ENCODE results near the gene YKT6.
"Not testable (repeated sequence)": the region's sequence is repeated elsewhere in the genome, so short reads cannot be mapped to it uniquely, and the experiment has no call there.

Gene YKT6

DNA sequence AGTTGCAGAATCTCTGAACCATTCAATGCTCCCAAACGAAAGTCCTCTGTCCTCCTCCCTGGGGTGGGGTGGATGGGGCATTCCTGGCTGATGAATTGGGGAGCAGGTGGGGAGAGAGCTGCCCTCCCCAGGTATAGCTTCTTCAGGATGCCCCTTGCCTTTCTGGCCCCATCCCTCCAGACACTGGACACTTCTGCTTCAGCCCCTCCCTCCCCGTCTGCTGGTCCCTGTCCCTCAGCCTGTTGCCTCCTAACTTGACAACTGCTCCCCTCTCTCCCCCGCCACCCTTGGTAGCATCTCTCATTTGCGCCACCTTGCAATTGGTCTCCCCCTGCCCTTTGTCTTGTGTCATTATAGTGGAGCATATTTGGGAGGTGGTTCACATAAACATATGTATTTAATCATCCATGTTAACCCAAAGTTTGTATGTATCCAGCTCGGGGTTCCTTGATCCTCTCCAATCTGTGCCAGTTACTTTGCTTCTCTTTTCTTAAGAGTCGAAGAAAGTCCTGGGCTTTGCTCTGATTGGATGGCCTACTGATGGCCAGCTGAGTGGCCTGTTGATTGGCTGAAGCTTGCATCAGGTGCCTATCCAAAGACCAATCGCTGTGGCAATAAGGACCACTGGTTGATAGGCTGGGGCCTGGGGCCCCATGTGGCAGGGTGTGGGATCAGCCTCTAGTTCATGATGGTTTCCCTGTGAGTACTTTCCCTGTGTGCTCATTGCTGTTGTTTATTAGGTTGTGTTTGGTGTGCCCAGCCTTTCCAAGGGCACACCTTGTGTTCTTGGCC lies 7.6 kb upstream of the YKT6 start:
- DNase-seq (ENCODE audit: low read depth in 2 of 2) = no peak

DNA sequence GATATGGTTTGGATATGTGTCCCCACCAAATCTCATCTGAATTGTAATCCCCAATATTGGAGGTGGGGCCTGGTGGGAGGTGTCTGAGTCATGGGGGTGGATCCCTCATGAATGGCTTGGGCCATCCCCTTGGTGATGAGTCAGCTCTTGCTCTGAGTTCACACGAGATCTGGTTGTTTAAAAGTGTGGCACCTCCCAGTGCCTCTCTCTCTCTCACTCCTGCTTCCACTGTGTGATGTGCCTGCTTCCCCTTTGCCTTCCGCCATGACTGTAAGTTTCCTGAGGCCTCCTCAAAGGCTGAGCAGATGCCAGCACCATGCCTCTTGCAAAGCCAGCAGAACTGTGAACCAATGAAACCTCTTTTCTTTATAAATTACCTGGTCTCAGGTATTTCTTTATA lies 6.7 kb upstream of the YKT6 start:
- DNase-seq (ENCODE audit: low read depth in 2 of 2) = peak; percentile 18 to 25

DNA sequence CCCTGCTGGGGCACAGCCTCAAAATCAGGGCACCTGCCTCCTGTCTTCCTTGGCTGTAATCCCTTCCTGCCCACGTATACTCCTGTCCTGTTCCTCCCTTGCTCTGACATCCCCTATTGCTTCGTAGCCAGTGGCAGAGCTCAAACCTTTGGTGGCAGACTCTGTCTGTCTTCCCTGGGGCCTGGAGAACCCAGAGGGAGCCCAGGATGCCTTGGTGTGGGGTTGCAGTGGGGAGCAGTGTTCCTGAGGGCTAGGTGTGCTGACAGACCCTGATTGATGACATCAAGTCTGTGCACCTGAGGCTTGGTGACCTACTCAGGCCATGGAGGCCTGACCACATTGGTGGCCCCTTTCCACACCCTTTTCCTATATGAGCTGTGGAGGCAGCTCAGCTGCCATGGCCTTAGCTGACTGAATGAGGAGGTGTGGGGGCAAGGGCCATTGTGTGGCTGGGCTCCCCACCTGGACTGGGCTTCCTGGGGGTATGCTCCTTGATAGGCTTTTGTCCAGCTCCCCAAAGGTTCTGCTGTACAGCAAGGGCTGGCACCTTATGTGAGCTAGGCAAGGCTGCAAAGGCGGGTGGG lies 6.1 kb upstream of the YKT6 start:
- DNase-seq (ENCODE audit: low read depth in 2 of 2) = no peak

DNA sequence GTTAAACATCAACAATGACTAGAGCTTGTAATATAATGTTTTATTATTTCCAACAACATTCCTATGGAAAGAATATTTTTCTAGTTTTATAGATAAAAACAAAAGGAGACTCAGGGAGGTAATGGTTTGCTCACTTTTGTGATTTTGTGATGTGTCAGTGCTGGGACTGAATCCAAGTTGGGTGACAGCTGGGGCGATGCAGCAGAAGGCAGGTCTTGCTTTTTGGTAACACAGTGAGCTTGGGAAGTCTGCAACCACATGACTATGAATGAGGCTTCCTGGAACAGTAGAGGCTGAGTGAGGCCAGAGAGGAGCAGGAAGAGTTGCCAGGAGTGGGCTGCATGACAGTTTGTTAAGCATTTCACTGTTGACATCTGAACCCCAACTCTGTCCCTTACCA lies 4.9 kb upstream of the YKT6 start:
- no peak for DNase-seq (ENCODE audit: low read depth in 2 of 2)

DNA sequence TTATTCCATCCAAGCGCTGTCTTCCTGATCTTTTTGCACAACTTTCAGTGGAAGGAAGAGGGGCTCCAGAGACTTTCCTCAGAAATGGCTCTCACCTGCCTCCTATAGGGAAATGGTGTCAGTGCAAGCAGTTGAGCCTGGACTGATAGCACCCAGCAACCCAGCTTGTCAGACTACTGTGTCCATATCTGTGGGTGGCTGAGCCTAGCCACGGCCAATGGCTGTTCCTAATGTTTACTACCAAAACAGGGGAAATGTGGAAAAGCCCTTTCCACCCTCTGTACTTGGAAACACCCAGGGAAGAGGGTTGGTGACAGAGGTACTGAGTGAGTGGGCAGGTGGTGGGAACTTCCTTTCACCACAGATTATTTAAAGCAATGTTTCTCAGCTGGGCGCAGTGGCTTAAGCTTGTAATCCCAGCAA lies 4.3 kb upstream of the YKT6 start:
- no peak for DNase-seq (ENCODE audit: low read depth in 2 of 2)

DNA sequence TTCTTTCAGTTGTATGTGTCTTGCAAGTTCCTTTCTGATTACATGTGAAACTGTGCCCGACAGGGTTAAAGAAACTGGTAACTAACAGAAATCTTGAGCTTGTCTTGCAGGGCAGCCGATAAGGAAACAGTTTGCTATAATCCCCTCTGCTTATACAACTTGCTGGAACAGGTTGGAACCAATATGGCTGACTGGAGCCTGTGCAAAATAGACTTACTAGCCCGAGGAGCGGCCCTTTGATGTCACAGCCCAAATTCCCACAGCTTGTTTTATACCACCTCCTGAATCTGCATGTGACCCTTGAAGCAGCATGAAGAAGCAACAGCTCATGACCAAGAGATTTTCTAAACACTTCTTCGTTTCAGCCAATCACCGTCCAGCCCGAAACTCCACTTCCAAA lies 3.3 kb upstream of the YKT6 start:
- no peak for DNase-seq (ENCODE audit: low read depth in 2 of 2)

DNA sequence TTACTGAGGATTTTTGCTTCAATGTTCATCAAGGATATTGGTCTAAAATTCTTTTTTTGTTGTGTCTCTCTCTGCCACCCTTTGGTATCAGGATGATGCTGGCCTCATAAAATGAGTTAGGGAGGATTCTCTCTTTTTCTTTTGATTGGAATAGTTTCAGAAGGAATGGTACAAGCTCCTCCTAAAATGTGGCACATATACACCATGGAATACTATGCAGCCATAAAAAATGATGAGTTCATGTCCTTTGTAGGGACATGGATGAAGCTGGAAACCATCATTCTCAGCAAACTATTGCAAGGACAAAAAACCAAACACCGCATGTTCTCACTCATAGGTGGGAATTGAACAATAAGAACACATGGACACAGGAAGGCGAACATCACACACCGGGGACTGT lies 615 bp upstream of the YKT6 start:
- DNase-seq (ENCODE audit: low read depth in 2 of 2) = not testable (repeated sequence)

DNA sequence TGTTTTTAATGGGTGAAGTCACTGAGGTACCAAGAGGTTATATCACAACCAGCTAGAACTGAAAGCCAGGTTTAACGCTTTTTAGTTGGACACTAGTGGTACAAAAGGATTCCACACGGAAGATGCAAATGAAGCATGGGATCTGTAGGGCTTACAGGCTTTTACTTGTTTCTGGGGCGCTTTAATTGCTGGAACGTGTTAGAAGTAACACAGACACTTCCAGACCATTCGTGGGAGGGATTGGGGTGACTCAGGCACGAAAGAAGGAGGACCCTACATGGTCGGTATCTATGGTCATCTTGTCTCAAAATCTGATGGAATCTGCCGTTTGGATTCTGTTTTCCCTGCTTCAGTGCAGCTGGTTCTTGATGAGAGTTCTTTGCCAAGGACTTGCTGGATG lies 1.0 kb downstream of the YKT6 start:
- no peak for DNase-seq (ENCODE audit: low read depth in 2 of 2)

DNA sequence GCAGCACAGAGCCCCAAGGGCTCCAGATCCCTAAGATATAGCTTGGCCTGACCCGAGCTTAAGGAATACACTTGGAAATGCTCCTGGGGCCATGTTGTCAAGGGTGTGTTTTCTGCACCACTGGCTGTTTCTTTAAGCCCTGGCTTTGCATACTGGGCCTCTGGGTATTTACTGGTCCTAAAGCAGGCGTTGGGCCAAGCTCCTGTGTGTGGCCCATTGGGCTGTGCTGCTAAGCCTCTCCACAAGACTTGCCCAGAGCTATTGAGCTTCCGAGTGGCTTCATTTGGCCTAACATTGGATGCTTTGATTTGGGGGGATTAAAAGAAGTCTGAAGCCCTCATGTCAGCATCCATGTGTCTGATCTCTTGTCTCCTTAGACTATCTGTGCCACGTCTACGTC lies 5.2 kb downstream of the YKT6 start:
- no peak for DNase-seq (ENCODE audit: low read depth in 2 of 2)

DNA sequence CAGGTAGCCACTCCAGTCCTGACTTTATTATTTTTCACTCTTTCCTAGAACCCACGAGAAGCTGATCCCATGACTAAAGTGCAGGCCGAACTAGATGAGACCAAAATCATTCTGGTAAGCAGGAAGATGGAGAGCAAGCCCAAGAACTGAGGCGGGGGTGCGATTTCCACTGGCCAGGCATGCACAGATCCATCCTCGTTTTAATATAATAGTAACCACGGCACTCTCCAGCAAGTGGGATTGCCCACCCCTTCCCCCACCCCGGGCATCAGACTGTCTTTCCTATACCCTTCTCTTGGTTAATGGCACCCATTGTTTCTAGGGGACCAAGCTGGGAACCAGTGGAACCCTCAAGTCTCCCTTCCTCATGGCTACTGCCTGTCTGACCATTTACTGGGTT lies 7.3 kb downstream of the YKT6 start:
- DNase-seq (ENCODE audit: low read depth in 2 of 2) = no peak

DNA sequence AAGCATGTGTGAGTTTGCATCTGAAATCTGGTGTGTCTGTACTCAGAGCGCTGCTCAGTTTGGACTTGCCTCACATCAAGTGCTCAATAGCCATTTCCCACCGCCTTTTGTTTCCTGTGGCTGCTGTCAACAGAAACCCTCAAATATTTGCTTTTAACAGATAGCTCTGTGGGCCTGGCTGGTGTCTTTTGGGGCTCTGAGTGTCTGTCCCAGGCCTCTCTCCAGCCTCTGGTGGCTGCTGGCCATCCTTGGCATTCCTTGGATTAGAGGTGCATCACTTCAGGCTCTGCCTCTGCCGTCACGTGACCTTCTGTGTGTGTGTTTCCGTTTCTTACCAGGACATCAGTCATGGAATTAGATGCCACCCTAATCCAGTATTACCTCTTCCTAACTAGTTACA lies 9.3 kb downstream of the YKT6 start:
- DNase-seq (ENCODE audit: low read depth in 2 of 2) = no peak

DNA sequence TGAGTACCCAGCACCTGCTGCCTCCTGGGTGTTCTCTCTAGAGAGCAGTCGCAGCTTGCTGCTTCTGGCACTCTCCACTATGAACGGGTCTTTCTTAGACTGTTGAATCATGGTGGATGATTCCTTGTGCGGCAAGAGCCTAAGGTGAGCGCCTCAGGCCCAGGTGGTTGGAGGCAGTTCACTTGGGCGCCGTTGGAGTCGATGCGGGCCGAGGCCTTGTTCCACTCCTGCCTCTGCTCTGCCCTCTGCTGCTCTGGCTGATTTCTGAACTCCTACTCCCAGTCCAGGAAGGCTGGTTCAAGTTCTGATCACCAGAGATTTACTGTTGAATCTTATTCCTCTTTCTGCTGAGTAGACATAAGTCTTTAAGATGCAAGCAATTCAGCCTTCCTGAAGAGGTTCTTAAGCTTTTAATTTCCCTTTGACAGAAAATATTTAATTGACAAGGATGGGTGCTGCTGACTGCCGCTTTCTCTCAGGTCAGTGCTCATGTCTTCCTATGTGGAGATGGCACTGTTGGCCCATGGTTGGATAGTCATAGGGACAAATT lies 10.4 kb downstream of the YKT6 start:
- no peak for DNase-seq (ENCODE audit: low read depth in 2 of 2)

DNA sequence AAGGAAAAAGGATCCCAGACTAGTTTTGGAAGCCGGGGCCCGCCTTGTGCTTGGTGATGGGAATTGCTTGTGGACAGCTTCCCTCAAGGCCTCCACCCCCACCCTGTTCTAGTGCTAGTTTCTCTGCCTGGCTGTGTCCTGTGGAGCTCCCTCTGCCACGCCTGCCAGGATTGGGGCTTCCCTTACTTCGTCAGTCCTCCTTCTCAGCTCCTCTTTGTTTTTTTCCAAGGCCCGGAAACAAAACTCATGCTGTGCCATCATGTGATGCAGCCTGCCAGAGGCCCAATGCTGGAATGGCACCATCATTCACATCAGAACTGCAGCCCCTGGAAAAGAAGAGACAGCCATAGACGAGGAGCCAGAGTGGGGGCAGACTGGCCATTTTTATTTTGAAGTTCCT lies 11.2 kb downstream of the YKT6 start:
- no peak for DNase-seq (ENCODE audit: low read depth in 2 of 2)

DNA sequence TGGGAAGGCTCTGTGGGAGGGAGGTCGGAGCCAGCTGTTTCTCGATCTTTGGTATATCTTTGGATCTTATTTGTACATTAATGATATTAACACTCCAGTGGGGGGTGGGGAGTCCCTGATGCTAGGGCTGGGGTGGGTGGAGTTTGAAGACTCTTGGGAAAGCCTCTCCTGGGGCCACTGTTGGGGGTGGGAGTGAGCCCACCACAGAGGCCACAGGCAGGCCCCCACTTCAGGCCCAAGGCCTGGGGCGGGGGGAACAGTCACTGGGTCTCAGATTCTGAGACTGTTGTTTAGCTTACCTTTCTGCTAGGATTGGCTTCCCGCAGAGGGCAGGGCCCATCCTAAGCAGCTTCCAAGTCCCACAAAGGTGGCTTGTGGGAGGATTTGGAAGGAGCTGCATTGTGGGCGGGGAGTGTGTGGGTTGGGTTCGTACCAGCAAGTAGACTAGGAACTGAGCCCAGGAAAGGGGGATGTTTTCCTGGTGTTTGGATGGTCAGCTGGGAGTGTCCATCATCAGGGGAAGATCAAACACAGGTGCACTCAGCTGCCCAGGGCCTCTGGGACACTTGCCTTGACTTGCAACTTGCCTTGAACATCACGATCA lies 11.9 kb downstream of the YKT6 start:
- DNase-seq (ENCODE audit: low read depth in 2 of 2) = no peak

DNA sequence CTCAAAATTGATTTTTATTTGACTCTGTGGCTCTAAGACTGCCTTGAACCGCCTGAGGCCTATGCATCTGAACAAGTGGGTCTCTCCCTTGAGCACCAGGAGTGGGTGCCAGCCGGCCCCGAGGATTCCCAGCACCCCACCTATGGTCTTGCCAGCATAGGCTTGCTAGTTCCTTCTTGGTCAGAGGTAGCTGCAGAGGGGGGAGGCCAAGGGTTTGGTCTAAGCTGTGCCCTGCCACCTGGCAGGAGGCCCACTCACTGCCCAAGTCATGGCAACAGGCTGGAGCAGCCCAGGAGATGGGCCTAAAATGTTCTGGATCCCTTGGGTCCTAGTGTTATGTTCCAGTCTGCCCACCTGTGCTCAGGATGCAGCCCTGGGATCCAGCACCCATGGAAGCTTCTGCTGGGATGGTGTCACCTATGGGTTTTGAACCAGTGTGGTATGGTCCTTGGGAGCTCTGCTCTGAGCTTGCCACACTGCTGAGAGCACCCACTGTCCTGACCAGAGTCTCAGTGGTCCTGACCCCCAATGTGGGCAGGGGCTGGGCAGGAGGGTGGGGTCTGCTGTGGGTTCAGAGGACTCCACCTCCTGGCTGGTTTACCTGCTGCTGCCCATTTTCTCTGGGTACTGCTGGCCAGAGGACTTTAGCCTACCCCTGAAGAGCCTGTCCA lies 12.6 kb downstream of the YKT6 start:
- no peak for DNase-seq (ENCODE audit: low read depth in 2 of 2)

DNA sequence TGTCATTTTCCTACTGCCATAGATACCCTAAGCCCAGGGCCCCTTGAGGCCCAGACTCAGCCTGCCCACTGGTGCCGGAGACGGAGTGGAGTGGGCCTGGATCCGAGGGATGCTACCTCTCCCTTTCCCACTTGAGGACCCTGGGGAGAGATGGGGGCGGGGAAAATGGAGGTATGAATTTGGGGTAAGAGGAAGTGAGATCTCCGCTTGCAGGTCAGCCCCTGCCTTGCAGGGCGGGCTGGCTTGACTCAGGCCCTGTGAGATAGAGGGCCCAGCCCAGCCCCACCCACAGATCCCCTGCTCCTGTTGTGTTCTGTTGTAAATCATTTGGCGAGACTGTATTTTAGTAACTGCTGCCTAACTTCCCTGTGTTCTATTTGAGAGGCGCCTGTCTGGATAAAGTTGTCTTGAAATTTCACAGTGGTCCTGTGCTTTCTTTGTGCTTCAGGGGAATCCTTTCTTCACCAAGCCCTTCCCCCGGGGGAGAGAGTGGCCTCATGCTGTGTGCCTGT lies 13.2 kb downstream of the YKT6 start:
- DNase-seq (ENCODE audit: low read depth in 2 of 2) = no peak

DNA sequence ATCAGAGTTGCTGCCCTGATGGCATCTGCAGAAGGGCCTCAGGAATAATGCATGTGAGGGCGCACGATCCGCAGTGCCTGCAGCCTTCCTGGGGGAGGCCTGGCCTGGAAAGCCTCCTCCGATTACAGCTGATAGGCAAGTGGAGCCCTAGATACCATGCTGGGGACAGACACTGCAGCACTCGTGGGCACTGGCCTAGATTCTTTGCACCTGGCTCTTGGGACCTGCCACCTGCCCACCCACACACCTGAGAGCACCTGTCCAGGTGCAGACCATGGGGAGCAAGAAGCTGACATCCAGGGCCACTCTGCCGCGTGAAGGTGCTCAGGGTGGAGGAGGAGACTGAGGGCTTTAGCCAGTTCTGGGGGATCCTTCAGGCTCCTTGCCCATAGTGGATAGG lies 14.8 kb downstream of the YKT6 start:
- DNase-seq (ENCODE audit: low read depth in 2 of 2) = no peak

DNA sequence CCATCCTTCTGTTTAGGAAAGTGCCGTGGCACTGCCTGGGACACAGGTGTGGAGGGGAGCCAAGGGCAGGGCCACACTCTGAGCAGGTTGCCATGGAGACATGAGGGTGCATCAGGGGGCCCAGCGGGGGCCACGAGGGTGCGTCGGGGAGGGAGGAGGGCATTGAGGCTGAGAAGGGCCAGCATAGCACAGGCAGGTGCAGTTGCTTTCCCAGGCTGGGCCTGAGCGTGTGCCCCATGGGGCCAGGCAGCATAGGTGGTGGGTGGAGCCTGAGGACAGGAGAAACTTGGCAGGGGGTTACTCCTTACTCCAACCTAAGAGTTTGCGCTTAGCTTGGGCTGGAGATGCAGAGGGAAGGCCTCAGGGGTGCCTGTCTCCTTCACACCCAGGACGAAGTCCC lies 15.2 kb downstream of the YKT6 start:
- no peak for DNase-seq (ENCODE audit: low read depth in 2 of 2)

DNA sequence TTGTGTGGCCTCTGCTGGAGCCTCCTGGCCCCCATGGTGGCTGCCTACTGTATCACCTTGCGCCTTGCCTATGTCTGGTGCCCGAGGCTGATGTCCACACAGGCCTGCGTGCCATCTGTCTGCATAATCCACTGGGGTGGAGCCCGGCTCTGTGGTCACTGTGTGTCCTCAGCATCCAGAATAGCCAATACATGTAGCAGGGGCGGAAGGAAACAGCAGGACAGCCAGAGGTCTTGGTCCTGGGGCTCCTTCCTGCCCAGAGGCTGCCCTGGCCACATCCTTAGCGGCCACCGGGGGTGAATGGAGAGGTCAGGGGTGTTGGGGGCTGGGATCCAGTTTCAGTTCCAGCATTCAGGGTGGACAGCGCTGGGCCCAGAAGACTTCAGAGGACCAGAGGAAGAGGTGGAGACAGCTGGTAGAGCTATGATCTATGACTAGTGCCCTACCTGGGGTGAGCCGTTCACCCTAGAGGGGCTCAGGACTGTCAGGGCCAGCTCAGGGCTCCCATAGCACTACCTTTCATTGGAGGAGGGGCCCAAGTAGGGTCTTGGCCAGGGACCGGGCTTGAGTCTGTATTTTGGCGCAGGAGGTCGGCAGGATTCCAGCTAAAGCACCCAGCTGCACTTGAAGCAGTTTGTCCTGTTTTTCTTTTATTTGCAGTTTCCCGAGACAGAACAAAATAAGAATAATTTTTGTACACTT lies 15.9 kb downstream of the YKT6 start:
- DNase-seq (ENCODE audit: low read depth in 2 of 2) = no peak

DNA sequence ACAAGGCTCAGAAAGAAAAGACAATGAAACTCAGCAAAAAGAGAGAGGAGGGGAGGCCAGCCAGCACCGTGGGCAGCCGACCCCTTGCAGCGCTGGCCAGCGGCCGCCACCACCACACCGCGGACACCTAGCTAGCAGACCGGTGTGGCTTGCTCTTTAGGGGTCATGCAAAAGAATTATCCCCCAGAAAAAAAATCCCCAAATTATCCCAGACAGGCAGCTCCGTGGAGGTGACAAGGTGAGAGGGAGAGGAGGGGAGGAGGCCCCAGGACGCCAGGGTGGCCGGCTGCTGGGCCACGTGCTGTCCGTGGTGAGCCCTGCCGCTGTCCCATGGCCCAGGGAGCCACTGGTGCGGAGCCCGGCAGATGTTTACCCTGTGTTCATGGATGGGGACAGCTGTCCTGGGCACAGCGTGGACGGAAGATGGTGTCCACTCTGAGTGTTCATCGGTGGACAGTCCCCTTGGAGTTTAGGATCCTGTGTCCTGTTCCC lies 16.5 kb downstream of the YKT6 start:
- DNase-seq (ENCODE audit: low read depth in 2 of 2) = no peak

DNA sequence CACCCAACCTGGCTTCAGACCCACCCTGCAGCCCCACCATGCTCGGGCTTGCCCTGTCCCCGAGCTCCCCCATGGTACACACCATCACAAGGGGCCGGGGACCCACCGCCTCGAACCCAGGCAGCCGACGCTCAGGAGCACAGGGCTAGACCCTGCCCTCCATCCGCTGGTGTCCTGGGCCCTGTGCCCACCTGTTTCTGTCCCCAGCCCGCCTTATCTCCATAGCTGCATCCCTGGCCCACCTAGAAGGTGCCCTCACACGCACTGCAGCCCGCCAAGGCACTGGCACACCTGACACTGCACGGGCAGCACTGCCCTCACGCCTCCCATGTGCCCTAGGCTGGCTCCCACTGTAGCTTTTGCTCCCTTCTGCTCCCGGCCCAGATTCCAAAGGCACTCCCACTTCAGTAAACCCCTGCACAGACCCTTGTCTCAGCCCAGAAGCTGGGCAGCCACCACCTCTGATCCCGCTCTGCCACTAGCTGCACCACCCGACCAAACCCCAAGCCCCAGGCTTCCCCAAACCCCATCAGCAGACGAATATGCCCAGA lies 17.1 kb downstream of the YKT6 start:
- DNase-seq (ENCODE audit: low read depth in 2 of 2) = no peak
